Smooth muscle cell (in vitro differentiated cells): Measurements from ENCODE around the gene RAB3C. TPM values are rescaled to one million over a fixed set of nuclear protein-coding genes. Genes with fewer than 3 reads are reported as not detected.

Experiments used
- DNase-seq: peaks from one replicate; lab custom pipeline; 2025; ENCODE audit not compliant: unreplicated experiment; lab: John Stamatoyannopoulos, UW
- H2AFZ ChIP-seq: fragments of 200-600 bp; sonication (generic); 2 replicates; pipeline ENCODE4 v1.6.0; 2016; ENCODE audit warnings: antibody characterized with exemption, low read depth, mild to moderate bottlenecking
- H3F3A ChIP-seq: fragments of 200-600 bp; sonication (generic); 2 replicates; pipeline ENCODE4 v1.6.0; 2017; ENCODE audit warnings: antibody characterized with exemption, low read depth
- H3K27ac ChIP-seq: fragments of 200-600 bp; sonication (generic); 2 replicates; pipeline ENCODE4 v1.5.1; 2016; ENCODE audit warnings: low read depth, mild to moderate bottlenecking
- H3K27me3 ChIP-seq: fragments of 200-600 bp; sonication (generic); 2 replicates; pipeline ENCODE4 v1.6.1; 2016; ENCODE audit warnings: low read depth, mild to moderate bottlenecking
- H3K36me3 ChIP-seq: fragments of 200-600 bp; sonication (generic); 2 replicates; pipeline ENCODE4 v1.5.1; 2016; ENCODE audit warnings: low read depth
- H3K4me1 ChIP-seq: fragments of 200-600 bp; sonication (generic); 2 replicates; pipeline ENCODE4 v1.5.1; 2016; ENCODE audit warnings: low read depth
- H3K4me2 ChIP-seq: fragments of 200-600 bp; sonication (generic); 2 replicates; pipeline ENCODE4 v1.6.0; 2016; ENCODE audit warnings: mild to moderate bottlenecking
- H3K4me3 ChIP-seq: fragments of 200-600 bp; sonication (generic); 2 replicates; pipeline ENCODE4 v1.5.1; 2016; ENCODE audit warnings: mild to moderate bottlenecking
- H3K79me2 ChIP-seq: fragments of 200-600 bp; sonication (generic); 2 replicates; pipeline ENCODE4 v1.6.0; 2016; ENCODE audit warnings: low read depth, mild to moderate bottlenecking
- H3K9ac ChIP-seq: fragments of 200-600 bp; sonication (generic); 2 replicates; pipeline ENCODE4 v1.6.0; 2016; ENCODE audit warnings: low read depth
- H3K9me3 ChIP-seq: fragments of 200-600 bp; sonication (generic); replicated peaks from 2 replicates; pipeline ENCODE4 v1.5.1; 2016; ENCODE audit warnings: low read depth
- H4K20me1 ChIP-seq: fragments of 200-600 bp; sonication (generic); 2 replicates; pipeline ENCODE4 v1.6.0; 2016; ENCODE audit warnings: low read depth
- CTCF ChIP-seq: fragments of 200-600 bp; sonication (generic); IDR thresholded peaks from 2 replicates; pipeline ENCODE4 v1.5.1; 2017; ENCODE audit warnings: borderline replicate concordance, mild to moderate bottlenecking, antibody characterized with exemption; ENCODE audit not compliant: insufficient read depth, poor library complexity, severe bottlenecking
- whole genome bisulfite sequencing: methylation state at CpG from one replicate; pipeline ENCODE4 v1.1.7; 2016; ENCODE audit warnings: low lambda C conversion rate; 5-methylcytosine and 5-hydroxymethylcytosine counted together
- polyA plus RNA-seq: library from polyadenylated mRNA; unstranded; fragments of >200 nt; fragmentation: Nextera tagmentation; extraction: Ambion mirVana; gene quantifications from 2 replicates; pipeline ENCODE4 v1.2.1, GENCODE V29; 2016
- total RNA-seq: library from RNA; depleted of rRNA; stranded (reverse); fragments of >200 nt; gene quantifications from 2 replicates; pipeline ENCODE4 v1.2.3, GENCODE V29; 2014

The RAB3C gene
- total and polyA plus RNA-seq, 2 experiments from 2014 or later: 0.10 to 1.1 TPM

DNA sequence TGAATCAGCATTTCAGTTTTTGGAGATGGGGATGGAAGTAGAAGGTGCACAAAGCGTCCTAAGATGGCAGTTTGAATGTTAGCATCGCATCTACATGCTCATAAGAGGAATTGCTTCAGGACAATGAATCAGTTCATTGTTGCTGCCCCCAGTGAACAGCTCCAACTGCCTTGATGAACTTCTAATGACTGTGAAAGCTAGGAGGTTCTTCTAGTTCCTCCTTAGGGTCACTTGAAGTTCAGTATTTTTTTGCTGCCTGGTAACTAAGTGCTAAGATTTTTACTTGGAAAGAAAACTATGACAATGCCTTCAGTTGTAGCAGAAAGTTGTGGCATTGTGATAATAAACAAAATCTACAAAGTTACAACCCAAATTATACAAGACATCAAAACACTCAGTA lies 271.6 kb downstream of the RAB3C start:
- Histone ChIP-seq H3K9me3 (no peaks in the 10 kb centered on the region), H4K20me1 (no peaks in the 10 kb centered on the region), H3F3A (peaks cover 6% of the 10 kb centered on the region), H3K79me2 (no peaks in the 10 kb centered on the region), H3K9ac (no peak overlapping the region), H3K27ac (no peak overlapping the region), H3K4me1 (peaks cover 7% of the 10 kb centered on the region), H3K36me3 (no peaks in the 10 kb centered on the region), H3K4me3 (no peak overlapping the region), H3K27me3 (no peaks in the 10 kb centered on the region), H2AFZ (no peak overlapping the region), H3K4me2 (no peak overlapping the region)
- 94% methylated on average over 2 of the region's 2 CpGs for WGBS
- no peak for TF ChIP-seq CTCF
- DNase-seq: no peak

DNA sequence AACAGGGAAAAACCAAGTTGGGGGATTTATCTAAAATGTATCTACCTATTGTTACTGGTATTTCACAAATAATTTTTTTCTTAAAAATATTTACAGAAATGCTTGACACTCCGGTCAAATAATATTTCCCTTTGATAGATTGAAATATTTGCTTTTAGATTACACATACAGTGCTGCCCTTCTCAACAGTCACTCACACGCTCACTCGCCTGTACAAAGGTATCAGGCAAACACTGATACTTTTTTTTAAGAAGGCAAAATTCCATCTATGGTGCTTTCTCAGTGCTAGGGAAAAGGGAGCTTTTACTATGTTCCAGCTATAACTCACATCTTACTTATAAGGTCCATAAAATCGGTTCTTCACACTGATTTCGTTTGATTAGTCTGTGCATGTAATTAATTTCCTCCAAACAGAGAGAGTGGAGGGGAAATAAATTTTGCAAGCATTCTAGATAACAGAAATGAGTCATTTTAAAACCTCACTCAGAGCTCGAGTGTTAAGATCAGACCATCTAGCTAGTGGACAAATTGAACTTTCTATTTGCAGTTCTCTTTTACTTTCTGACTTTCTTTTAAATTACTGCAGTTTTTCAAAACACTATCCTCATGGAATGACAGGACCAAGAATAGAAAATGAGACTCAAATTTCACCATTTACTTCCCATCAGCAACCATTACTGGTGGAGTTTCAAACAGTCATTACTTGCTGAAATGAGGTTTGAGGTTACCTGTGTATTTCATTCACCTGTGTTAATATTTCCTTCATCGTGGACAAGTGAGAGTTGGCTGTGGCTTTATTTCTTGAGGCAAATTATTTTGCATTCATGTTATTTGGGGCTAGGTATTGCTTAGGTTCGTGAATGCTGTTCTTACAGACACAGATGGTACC lies 273.2 kb downstream of the RAB3C start:
- Histone ChIP-seq H3K4me2 (no peak overlapping the region), H3K79me2 (no peaks in the 10 kb centered on the region), H3K9ac (no peak overlapping the region), H3K36me3 (no peaks in the 10 kb centered on the region), H3K4me1 (no peaks in the 10 kb centered on the region), H3K27me3 (no peaks in the 10 kb centered on the region), H3K27ac (no peak overlapping the region), H2AFZ (no peak overlapping the region), H3K4me3 (no peak overlapping the region), H4K20me1 (no peaks in the 10 kb centered on the region), H3K9me3 (no peaks in the 10 kb centered on the region), H3F3A (no peaks in the 10 kb centered on the region)
- WGBS: 77% methylated on average over 8 of the region's 8 CpGs
- no peak for TF ChIP-seq CTCF
- no peak for DNase-seq

- 42% methylated on average over 2 of the region's 2 CpGs for WGBS
Observed at GRCh38 chr5:58857609-58858008, 274.7 kb downstream of the RAB3C start.

More at GRCh38 chr5:58857609-58858008, 274.7 kb downstream of the RAB3C start:
- H3K4me2 ChIP-seq: no peak overlapping the region
- H2AFZ ChIP-seq: no peak overlapping the region
- H3K27ac ChIP-seq: no peak overlapping the region
- no peaks in the 10 kb centered on the region for H3K79me2 ChIP-seq
- no peaks in the 10 kb centered on the region for H3F3A ChIP-seq
- H3K9ac ChIP-seq: no peak overlapping the region
- DNase-seq: no peak
- H3K9me3 ChIP-seq: no peaks in the 10 kb centered on the region
- no peak for TF ChIP-seq CTCF
- H3K4me3 ChIP-seq: no peak overlapping the region
- no peaks in the 10 kb centered on the region for H3K27me3 ChIP-seq
- H3K4me1 ChIP-seq: no peaks in the 10 kb centered on the region
- no peaks in the 10 kb centered on the region for H3K36me3 ChIP-seq
- H4K20me1 ChIP-seq: no peaks in the 10 kb centered on the region
